Nephron progenitor cell (in vitro differentiated cells): ENCODE measurements around the gene PLCB2.

Source experiments
- DNase-seq: peaks from one replicate; pipeline ENCODE4 v3.0.0; 2021
- H3K27ac Mint-ChIP-seq: 2 replicates; pipeline ENCODE4 v1.8.0; 2021; ENCODE audit warnings: mild to moderate bottlenecking, moderate library complexity, mixed read lengths
- H3K27me3 Mint-ChIP-seq: 2 replicates; pipeline ENCODE4 v1.8.0; 2021; ENCODE audit warnings: mild to moderate bottlenecking, low read depth, mixed read lengths; ENCODE audit not compliant: poor library complexity
- H3K36me3 Mint-ChIP-seq: 2 replicates; pipeline ENCODE4 v1.8.0; 2021; ENCODE audit warnings: low read depth, mixed read lengths
- H3K4me1 Mint-ChIP-seq: 2 replicates; pipeline ENCODE4 v1.8.0; 2021; ENCODE audit warnings: mixed read lengths
- H3K4me3 Mint-ChIP-seq: 2 replicates; pipeline ENCODE4 v1.8.0; 2021; ENCODE audit warnings: mild to moderate bottlenecking, moderate library complexity, mixed read lengths
- H3K9me3 Mint-ChIP-seq: 2 replicates; pipeline ENCODE4 v1.8.0; 2021; ENCODE audit warnings: mild to moderate bottlenecking, moderate library complexity, mixed read lengths
- TF ChIP-seq, protein P1 (sequence below): fragments of 200-600 bp; sonication (generic); IDR thresholded peaks from 2 replicates; pipeline ENCODE4 v1.5.0; 2021; ENCODE audit warnings: antibody characterized with exemption

PLCB2 gene

DNA sequence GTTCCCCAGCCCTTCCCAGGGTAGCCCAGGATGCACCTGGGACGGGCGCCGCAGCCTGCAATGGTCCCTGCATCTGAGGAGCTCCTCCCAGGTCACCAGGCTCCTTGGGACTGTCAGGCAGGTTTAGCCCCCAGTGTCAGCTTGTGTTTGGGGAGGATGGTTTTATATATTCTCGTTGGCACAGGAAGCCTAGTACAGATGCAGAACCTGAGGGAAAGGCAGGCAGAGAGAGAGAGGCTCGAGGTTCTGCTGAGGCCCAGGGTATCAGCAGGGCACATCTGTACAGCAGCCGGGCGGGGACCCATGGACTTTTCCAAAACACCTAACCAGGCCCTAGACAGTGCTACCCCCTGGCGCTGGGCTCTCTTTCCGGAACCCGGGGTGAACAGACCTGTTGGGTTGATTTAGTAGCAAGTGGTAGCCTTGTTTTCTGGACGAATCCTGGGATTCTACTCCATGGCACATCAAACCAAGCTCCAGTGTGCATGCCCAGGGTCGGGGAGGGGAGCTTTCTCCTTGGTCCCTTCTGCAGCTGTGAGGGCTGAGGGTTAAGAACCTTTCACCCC lies 60.2 kb downstream of the PLCB2 start:
- peaks cover 54% of the 10 kb centered on the region for H3K27me3 Mint-ChIP-seq
- no peak overlapping the region for H3K4me3 Mint-ChIP-seq
- H3K27ac Mint-ChIP-seq, result no peak overlapping the region
- H3K9me3 Mint-ChIP-seq, result no peaks in the 10 kb centered on the region
- TF ChIP-seq, protein P1, sequence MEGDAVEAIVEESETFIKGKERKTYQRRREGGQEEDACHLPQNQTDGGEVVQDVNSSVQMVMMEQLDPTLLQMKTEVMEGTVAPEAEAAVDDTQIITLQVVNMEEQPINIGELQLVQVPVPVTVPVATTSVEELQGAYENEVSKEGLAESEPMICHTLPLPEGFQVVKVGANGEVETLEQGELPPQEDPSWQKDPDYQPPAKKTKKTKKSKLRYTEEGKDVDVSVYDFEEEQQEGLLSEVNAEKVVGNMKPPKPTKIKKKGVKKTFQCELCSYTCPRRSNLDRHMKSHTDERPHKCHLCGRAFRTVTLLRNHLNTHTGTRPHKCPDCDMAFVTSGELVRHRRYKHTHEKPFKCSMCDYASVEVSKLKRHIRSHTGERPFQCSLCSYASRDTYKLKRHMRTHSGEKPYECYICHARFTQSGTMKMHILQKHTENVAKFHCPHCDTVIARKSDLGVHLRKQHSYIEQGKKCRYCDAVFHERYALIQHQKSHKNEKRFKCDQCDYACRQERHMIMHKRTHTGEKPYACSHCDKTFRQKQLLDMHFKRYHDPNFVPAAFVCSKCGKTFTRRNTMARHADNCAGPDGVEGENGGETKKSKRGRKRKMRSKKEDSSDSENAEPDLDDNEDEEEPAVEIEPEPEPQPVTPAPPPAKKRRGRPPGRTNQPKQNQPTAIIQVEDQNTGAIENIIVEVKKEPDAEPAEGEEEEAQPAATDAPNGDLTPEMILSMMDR, result no peak
- DNase-seq, result no peak
- no peaks in the 10 kb centered on the region for H3K36me3 Mint-ChIP-seq
- peaks cover 19% of the 10 kb centered on the region for H3K4me1 Mint-ChIP-seq

DNA sequence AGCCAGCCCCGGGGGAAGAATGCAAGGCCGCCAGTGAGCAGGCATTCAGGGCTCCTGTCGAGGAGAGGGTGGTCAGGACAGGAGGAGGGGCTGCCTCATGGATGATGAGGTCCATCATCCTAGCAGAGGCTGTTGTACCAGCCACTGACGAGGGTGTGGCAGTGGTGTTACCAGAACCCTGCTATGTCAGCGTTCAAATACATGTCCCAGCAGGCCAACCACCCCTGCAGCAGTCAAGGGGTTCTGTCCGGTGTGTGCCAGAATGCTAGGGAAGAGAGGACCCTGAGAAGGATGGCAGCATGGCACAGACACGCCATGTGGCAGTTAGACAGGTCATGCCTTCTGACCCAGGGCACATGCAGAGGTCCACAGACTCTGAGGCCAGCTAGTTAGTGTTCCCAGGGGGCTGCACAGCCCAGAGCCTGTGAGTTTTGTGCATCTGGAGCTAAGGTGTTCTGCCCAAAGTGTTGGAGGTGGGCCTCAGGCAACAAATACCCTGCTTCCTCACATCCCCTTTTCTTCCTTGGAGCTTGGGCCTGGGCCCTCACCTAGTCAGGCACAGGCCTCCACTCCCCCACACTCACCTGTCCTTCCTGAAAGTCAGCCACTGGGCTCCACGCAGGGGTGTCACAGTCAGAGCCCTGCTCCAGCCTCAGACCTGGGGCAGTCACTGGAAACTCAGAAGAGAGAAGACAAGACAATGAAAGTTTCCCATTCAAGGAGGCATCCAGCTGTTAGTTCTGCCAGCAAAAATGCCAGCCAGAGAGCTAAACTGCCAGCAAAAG lies 61.0 kb downstream of the PLCB2 start:
- peaks cover 19% of the 10 kb centered on the region for H3K4me1 Mint-ChIP-seq
- TF ChIP-seq, protein P1, result no peak
- DNase-seq, result no peak
- H3K4me3 Mint-ChIP-seq, result no peak overlapping the region
- no peaks in the 10 kb centered on the region for H3K9me3 Mint-ChIP-seq
- no peak overlapping the region for H3K27ac Mint-ChIP-seq
- peaks cover 46% of the 10 kb centered on the region for H3K27me3 Mint-ChIP-seq
- H3K36me3 Mint-ChIP-seq, result no peaks in the 10 kb centered on the region

- Mint-ChIP-seq H3K36me3 (no peaks in the 10 kb centered on the region), H3K4me1 (peaks cover 12% of the 10 kb centered on the region), H3K27ac (no peak overlapping the region), H3K27me3 (peaks cover 38% of the 10 kb centered on the region), H3K4me3 (no peak overlapping the region), H3K9me3 (no peaks in the 10 kb centered on the region)
- TF ChIP-seq, protein P1, result no peak
- no peak for DNase-seq
Measured at GRCh38 chr15:40245666-40246450, 61.9 kb downstream of the PLCB2 start.

GRCh38 chr15:40244961-40245523 lies 62.7 kb downstream of the PLCB2 start:
- H3K4me3 Mint-ChIP-seq, result no peak overlapping the region
- peaks cover 37% of the 10 kb centered on the region for H3K27me3 Mint-ChIP-seq
- no peak for DNase-seq
- no peak overlapping the region for H3K27ac Mint-ChIP-seq
- H3K4me1 Mint-ChIP-seq, result peaks cover 11% of the 10 kb centered on the region
- H3K36me3 Mint-ChIP-seq, result no peaks in the 10 kb centered on the region
- TF ChIP-seq, protein P1, result no peak
- no peaks in the 10 kb centered on the region for H3K9me3 Mint-ChIP-seq

GRCh38 chr15:40243126-40243810 lies 64.5 kb downstream of the PLCB2 start:
- Mint-ChIP-seq H3K4me3 (no peak overlapping the region), H3K4me1 (peaks cover 19% of the 10 kb centered on the region), H3K9me3 (no peaks in the 10 kb centered on the region), H3K36me3 (no peaks in the 10 kb centered on the region), H3K27ac (no peak overlapping the region), H3K27me3 (peaks cover 39% of the 10 kb centered on the region)
- DNase-seq, result no peak
- TF ChIP-seq, protein P1, result no peak
